H1 (cell line): ENCODE results near the gene LIPI.

Source experiments
- ATF2 ChIP-seq: IDR thresholded peaks from 2 replicates; pipeline ENCODE4 v1.6.1; 2012; ENCODE audit warnings: low read length, inconsistent platforms
- CEBPB ChIP-seq: IDR thresholded peaks from 2 replicates; pipeline ENCODE4 v1.6.1; 2012; ENCODE audit warnings: low read depth, low read length
- CTCF ChIP-seq, 3 experiments: IDR thresholded peaks; 1 replicate in 2 of 3; 2 replicates in 1 of 3; pipeline versions ENCODE4 v1.5.1 to v1.6.1; 2011; ENCODE audit warnings: low read length in 3 of 3, mild to moderate bottlenecking in 3 of 3, inconsistent platforms in 2 of 3, low read depth in 1 of 3, moderate library complexity in 1 of 3; ENCODE audit not compliant: insufficient read depth in 1 of 3; ENCODE audit errors: control extremely low read depth in 1 of 3
- E2F6 ChIP-seq: IDR thresholded peaks from 2 replicates; pipeline ENCODE4 v1.6.1; 2012; ENCODE audit warnings: inconsistent platforms
- EGR1 ChIP-seq: IDR thresholded peaks from 2 replicates; pipeline ENCODE4 v1.6.1; 2011; ENCODE audit warnings: low read depth, low read length, borderline replicate concordance
- EZH2 ChIP-seq: fragments of 200-600 bp; sonication (generic); IDR thresholded peaks from 2 replicates; pipeline ENCODE4 v1.7.1; 2012; ENCODE audit warnings: low read depth, mild to moderate bottlenecking, moderate library complexity, low read length, inconsistent platforms; ENCODE audit not compliant: severe bottlenecking
- FOSL1 ChIP-seq: IDR thresholded peaks from 2 replicates; pipeline ENCODE4 v1.6.1; 2011; ENCODE audit warnings: mild to moderate bottlenecking, low read depth, low read length, moderate library complexity; ENCODE audit not compliant: insufficient read depth
- HDAC2 ChIP-seq, 2 experiments: fragments of 300-600 bp in 1 of 2; sonication (generic) in 1 of 2; IDR thresholded peaks; 2 replicates each; pipeline ENCODE4 v1.6.1; 2011 to 2012; ENCODE audit warnings: low read depth in 2 of 2, low read length in 2 of 2, mild to moderate bottlenecking in 2 of 2, moderate library complexity in 2 of 2, borderline replicate concordance in 1 of 2, inconsistent platforms in 1 of 2
- POLR2A ChIP-seq, 2 experiments: IDR thresholded peaks; 1 replicate in 1 of 2; 2 replicates in 1 of 2; pipeline ENCODE4 v1.6.1; 2011; ENCODE audit warnings: low read depth in 2 of 2, low read length in 2 of 2, mild to moderate bottlenecking in 2 of 2; ENCODE audit errors: control extremely low read depth in 1 of 2
- SIX5 ChIP-seq: IDR thresholded peaks from 2 replicates; pipeline ENCODE4 v1.6.1; 2011; ENCODE audit warnings: mild to moderate bottlenecking, low read depth, low read length
- SP1 ChIP-seq: IDR thresholded peaks from 2 replicates; pipeline ENCODE4 v1.6.1; 2011; ENCODE audit warnings: low read depth, low read length

GRCh38 chr21:14064296-14064645 lies 146.5 kb downstream of the LIPI start:
- TF ChIP-seq EGR1 (no peak), CTCF (IDR thresholded peaks at IDR 0.05; ENCODE audit: control extremely low read depth in 1 of 3, insufficient read depth in 1 of 3, low read depth in 1 of 3, low read length in 3 of 3) (no peak), POLR2A (IDR thresholded peaks at IDR 0.05; ENCODE audit: control extremely low read depth in 1 of 2, low read depth in 2 of 2, low read length in 2 of 2) (no peak), SP1 (no peak), CEBPB (no peak), SIX5 (no peak), E2F6 (no peak), FOSL1 (no peak), ATF2 (no peak), EZH2 (no peak), HDAC2 (IDR thresholded peaks at IDR 0.05; ENCODE audit: borderline replicate concordance in 1 of 2, low read depth in 2 of 2, low read length in 2 of 2) (no peak)
